Effector memory CD4-positive, alpha-beta T cell (primary cell): ENCODE data around the gene RNASEH2C.
A peak's percentile ranks its signal among the peaks of the same experiment; 100 is the strongest.
"Not testable (repeated sequence)": the region's sequence is repeated elsewhere in the genome, so short reads cannot be mapped to it uniquely, and the experiment has no call there.

ENCODE experiments used
- DNase-seq, 3 donors: peaks; one replicate each; pipeline ENCODE4 v3.0.0-alpha.2; 2020
- H3K27ac ChIP-seq: 2 replicates; pipeline ENCODE4 v1.7.0; 2013; ENCODE audit warnings: mild to moderate bottlenecking, low read length, moderate library complexity; ENCODE audit not compliant: insufficient read depth, poor library complexity, severe bottlenecking
- H3K27me3 ChIP-seq: replicated peaks from 2 replicates; pipeline ENCODE4 v1.7.0; 2013; ENCODE audit warnings: mild to moderate bottlenecking, low read length; ENCODE audit not compliant: insufficient read depth, control insufficient read depth, poor library complexity, severe bottlenecking
- H3K36me3 ChIP-seq: 2 replicates; pipeline ENCODE4 v1.7.0; 2013; ENCODE audit warnings: mild to moderate bottlenecking, low read length, moderate library complexity; ENCODE audit not compliant: control insufficient read depth, insufficient read depth
- H3K4me1 ChIP-seq: 2 replicates; pipeline ENCODE4 v1.7.0; 2013; ENCODE audit warnings: low read length, mild to moderate bottlenecking; ENCODE audit not compliant: control insufficient read depth, insufficient read depth, poor library complexity, severe bottlenecking
- H3K4me3 ChIP-seq: 2 replicates; pipeline ENCODE4 v1.7.0; 2013; ENCODE audit warnings: low read length, low read depth, mild to moderate bottlenecking; ENCODE audit not compliant: insufficient read depth, poor library complexity, severe bottlenecking
- H3K9me3 ChIP-seq: 2 replicates; pipeline ENCODE4 v1.7.0; 2013; ENCODE audit warnings: mild to moderate bottlenecking, low read length, moderate library complexity; ENCODE audit not compliant: control insufficient read depth

The RNASEH2C gene

GRCh38 chr11:65710421-65710820 is 10.2 kb downstream of the RNASEH2C start:
- Histone ChIP-seq H3K27me3 (no peaks in the 10 kb centered on the region), H3K4me1 (peaks cover 8% of the 10 kb centered on the region), H3K4me3 (no peak overlapping the region), H3K9me3 (no peaks in the 10 kb centered on the region), H3K27ac (no peak overlapping the region), H3K36me3 (peaks cover 24% of the 10 kb centered on the region)
- no peak for DNase-seq

- DNase-seq: no peak
- no peak overlapping the region for H3K27ac ChIP-seq
- no peaks in the 10 kb centered on the region for H3K9me3 ChIP-seq
- no peak overlapping the region for H3K4me3 ChIP-seq
- no peaks in the 10 kb centered on the region for H3K27me3 ChIP-seq
- H3K4me1 ChIP-seq: peaks cover 8% of the 10 kb centered on the region
- H3K36me3 ChIP-seq: peaks cover 18% of the 10 kb centered on the region
Measured at GRCh38 chr11:65709661-65710060, 10.9 kb downstream of the RNASEH2C start.

GRCh38 chr11:65708451-65708850 is 12.1 kb downstream of the RNASEH2C start:
- no peaks in the 10 kb centered on the region for H3K27me3 ChIP-seq
- no peak overlapping the region for H3K27ac ChIP-seq
- peaks cover 8% of the 10 kb centered on the region for H3K4me1 ChIP-seq
- no peak for DNase-seq
- H3K9me3 ChIP-seq: no peaks in the 10 kb centered on the region
- H3K4me3 ChIP-seq: no peak overlapping the region
- H3K36me3 ChIP-seq: peaks cover 7% of the 10 kb centered on the region

- not testable (repeated sequence) for DNase-seq, H3K36me3 ChIP-seq, H3K27me3 ChIP-seq, H3K4me1 ChIP-seq, H3K9me3 ChIP-seq, H3K27ac ChIP-seq, H3K4me3 ChIP-seq
Measured at GRCh38 chr11:65707002-65707401, 13.6 kb downstream of the RNASEH2C start.

GRCh38 chr11:65706303-65706763 is 14.3 kb downstream of the RNASEH2C start:
- not testable (repeated sequence) for H3K27me3 ChIP-seq, H3K27ac ChIP-seq, H3K9me3 ChIP-seq, H3K36me3 ChIP-seq, H3K4me3 ChIP-seq, H3K4me1 ChIP-seq
- peak; percentile 58 to 64 (median 60) for DNase-seq

- no peaks in the 10 kb centered on the region for H3K9me3 ChIP-seq
- H3K27ac ChIP-seq: no peak overlapping the region
- no peak for DNase-seq
- no peaks in the 10 kb centered on the region for H3K36me3 ChIP-seq
- no peaks in the 10 kb centered on the region for H3K4me1 ChIP-seq
- no peaks in the 10 kb centered on the region for H3K27me3 ChIP-seq
- no peak overlapping the region for H3K4me3 ChIP-seq
Measured at GRCh38 chr11:65703846-65704245, 16.8 kb downstream of the RNASEH2C start.

- Histone ChIP-seq H3K27ac (no peak overlapping the region), H3K9me3 (no peaks in the 10 kb centered on the region), H3K4me1 (no peaks in the 10 kb centered on the region), H3K27me3 (no peaks in the 10 kb centered on the region), H3K4me3 (no peak overlapping the region), H3K36me3 (no peaks in the 10 kb centered on the region)
- no peak for DNase-seq
Measured at GRCh38 chr11:65701686-65702085, 18.9 kb downstream of the RNASEH2C start.

GRCh38 chr11:65700399-65700798 is 20.2 kb downstream of the RNASEH2C start:
- H3K27me3 ChIP-seq: no peaks in the 10 kb centered on the region
- no peak for DNase-seq
- no peaks in the 10 kb centered on the region for H3K9me3 ChIP-seq
- H3K4me1 ChIP-seq: no peaks in the 10 kb centered on the region
- H3K4me3 ChIP-seq: no peak overlapping the region
- H3K27ac ChIP-seq: no peak overlapping the region
- H3K36me3 ChIP-seq: no peaks in the 10 kb centered on the region

- no peaks in the 10 kb centered on the region for H3K9me3 ChIP-seq
- no peaks in the 10 kb centered on the region for H3K27me3 ChIP-seq
- no peak overlapping the region for H3K27ac ChIP-seq
- H3K36me3 ChIP-seq: no peaks in the 10 kb centered on the region
- no peak for DNase-seq
- no peak overlapping the region for H3K4me3 ChIP-seq
- no peaks in the 10 kb centered on the region for H3K4me1 ChIP-seq
Measured at GRCh38 chr11:65699306-65699705, 21.3 kb downstream of the RNASEH2C start.

GRCh38 chr11:65698205-65698604 is 22.4 kb downstream of the RNASEH2C start:
- DNase-seq: no peak
- no peaks in the 10 kb centered on the region for H3K9me3 ChIP-seq
- H3K4me3 ChIP-seq: no peak overlapping the region
- no peaks in the 10 kb centered on the region for H3K27me3 ChIP-seq
- no peaks in the 10 kb centered on the region for H3K36me3 ChIP-seq
- no peaks in the 10 kb centered on the region for H3K4me1 ChIP-seq
- H3K27ac ChIP-seq: no peak overlapping the region
